Transverse colon (tissue), 4 donors: ENCODE data around the gene ABHD8.

Experiments used
- EP300 ChIP-seq: sonication (generic); formaldehyde crosslinking; IDR thresholded peaks from one replicate; pipeline ENCODE4 v1.6.1; 2017; ENCODE audit warnings: antibody characterized with exemption, low read depth
- POLR2A ChIP-seq: fragments of 450-650 bp; IDR thresholded peaks from one replicate; pipeline ENCODE4 v1.6.1; 2016; ENCODE audit warnings: antibody characterized with exemption, mild to moderate bottlenecking, moderate library complexity
- POLR2AphosphoS5 ChIP-seq, 3 donors: sonication (generic); formaldehyde crosslinking; IDR thresholded peaks; one replicate each; pipeline ENCODE4 v1.6.1; 2016; ENCODE audit warnings: antibody characterized with exemption in 3 of 3
- TF ChIP-seq, protein P1 (sequence below), 5 experiments: fragments of 200-600 bp in 3 of 5; fragments of 450-650 bp in 2 of 5; sonication (generic) in 3 of 5; IDR thresholded peaks; 1 replicate in 2 of 5; 2 replicates in 3 of 5; pipeline ENCODE4 v1.5.1; 2016 to 2017; ENCODE audit warnings: antibody characterized with exemption in 5 of 5, inconsistent platforms in 3 of 5, mild to moderate bottlenecking in 2 of 5, moderate library complexity in 1 of 5

DNA sequence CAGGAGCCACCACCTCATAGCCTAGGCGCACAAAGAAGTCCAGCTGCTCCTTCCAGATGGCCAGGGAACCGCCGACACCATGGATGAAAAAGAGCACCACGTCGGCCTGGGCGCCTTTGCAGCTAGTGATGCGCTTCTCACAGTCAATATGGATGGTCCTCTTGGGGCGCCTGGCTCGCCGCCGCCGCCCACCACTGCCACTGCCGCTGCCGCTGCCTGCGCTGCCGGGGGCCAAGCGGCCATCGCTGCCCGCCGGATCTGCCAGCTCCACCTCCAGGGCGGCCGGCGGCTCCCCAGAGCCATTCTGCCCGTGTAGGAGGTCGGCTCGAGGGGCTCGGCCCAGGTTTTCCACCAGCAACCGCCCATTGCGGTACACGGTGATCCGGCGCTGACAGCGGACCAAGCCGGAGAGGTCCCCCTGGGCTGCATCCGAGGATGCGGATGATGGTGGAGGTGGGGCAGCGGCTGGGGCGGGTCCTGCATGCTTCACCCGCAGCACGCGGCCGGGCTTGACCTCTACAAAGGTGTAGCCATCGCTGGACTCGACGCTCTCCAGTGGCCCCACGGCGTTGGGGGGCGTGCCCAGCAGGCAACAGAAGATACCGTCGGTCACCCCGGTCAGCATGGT lies 2.1 kb downstream of the ABHD8 start:
- TF ChIP-seq, protein P1, sequence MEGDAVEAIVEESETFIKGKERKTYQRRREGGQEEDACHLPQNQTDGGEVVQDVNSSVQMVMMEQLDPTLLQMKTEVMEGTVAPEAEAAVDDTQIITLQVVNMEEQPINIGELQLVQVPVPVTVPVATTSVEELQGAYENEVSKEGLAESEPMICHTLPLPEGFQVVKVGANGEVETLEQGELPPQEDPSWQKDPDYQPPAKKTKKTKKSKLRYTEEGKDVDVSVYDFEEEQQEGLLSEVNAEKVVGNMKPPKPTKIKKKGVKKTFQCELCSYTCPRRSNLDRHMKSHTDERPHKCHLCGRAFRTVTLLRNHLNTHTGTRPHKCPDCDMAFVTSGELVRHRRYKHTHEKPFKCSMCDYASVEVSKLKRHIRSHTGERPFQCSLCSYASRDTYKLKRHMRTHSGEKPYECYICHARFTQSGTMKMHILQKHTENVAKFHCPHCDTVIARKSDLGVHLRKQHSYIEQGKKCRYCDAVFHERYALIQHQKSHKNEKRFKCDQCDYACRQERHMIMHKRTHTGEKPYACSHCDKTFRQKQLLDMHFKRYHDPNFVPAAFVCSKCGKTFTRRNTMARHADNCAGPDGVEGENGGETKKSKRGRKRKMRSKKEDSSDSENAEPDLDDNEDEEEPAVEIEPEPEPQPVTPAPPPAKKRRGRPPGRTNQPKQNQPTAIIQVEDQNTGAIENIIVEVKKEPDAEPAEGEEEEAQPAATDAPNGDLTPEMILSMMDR (IDR thresholded peaks at IDR 0.05), result no peak
- TF ChIP-seq POLR2AphosphoS5 (IDR thresholded peaks at IDR 0.05) (no peak), EP300 (no peak), POLR2A (no peak)
